ENCODE data around the gene ERAP2. TPM values are rescaled to one million over a fixed set of nuclear protein-coding genes. Genes with fewer than 3 reads are reported as not detected.

Gene ERAP2
- total RNA-seq, 1 experiment from 2014 or later, result 15.5 TPM

DNA sequence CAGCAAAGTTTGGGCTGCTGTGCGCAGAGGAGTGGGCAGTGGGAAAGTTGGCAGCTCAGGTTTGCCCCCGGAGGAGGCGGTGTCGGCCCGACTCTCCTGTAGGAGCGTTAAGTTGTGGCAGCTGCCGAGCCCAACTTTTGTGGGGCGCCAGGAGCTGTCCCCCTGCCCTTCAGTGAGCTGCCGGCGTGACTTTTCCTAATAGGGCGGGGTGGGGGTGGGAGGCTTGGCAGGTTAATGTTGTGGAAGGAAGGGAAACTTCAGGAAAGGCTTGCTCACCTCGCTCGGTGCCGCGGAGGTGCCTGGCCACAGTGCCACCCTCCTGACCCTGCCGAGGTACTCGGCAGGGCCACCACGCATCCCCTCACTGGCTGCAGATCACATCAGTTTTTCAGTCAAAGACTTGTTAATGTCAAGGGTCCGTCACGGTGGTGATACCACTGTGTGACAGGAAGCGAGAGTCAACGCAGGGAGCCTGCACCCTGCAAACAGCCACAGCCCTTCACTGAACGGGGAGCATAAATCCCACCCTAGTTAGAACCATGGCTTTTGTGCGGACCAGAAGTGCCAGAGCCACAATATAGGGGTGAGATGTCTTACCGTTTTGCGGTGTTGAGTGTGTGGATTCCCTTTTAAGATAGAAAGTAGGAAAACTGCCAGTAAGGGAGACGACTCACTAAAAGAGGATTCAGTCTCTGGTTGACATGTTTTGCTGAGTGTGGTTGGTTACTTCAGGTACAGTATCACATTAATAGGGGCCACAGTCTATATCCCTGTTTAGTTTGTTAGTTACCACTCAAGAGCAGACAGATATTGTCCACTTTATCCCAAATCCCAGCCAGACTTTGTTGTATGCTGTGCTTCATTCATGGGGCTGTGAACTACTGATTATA, 60.4 kb downstream of the ERAP2 start:
- DNase-seq (ENCODE audit: low read depth, low spot score), result no peak
- intact Hi-C loops (cut with micrococcal nuclease; ENCODE audit: unreplicated experiment) (loop anchor here (5.0 kb wide), 3 partner anchors 64 to 226 kb away; partner anchors contain the start of gene ERAP1), in situ Hi-C loops (cut with HindIII; ENCODE audit: low pct_unique_long_range_greater_than_20kb, low sequenced_read_pairs) (no loop called here)
- ChIA-PET CTCF (interaction anchor here (0.9 kb wide), 1 partner anchor 62 kb away, joined by 3 read pairs; no protein-coding TSS in a partner anchor), POLR2A (interaction anchor here (0.7 to 1.1 kb wide), 3 partner anchors 63 to 1857 kb away, joined by 3 to 18 read pairs (median 10); partner anchors contain the start of gene ERAP1)
- TF ChIP-seq, protein P1, sequence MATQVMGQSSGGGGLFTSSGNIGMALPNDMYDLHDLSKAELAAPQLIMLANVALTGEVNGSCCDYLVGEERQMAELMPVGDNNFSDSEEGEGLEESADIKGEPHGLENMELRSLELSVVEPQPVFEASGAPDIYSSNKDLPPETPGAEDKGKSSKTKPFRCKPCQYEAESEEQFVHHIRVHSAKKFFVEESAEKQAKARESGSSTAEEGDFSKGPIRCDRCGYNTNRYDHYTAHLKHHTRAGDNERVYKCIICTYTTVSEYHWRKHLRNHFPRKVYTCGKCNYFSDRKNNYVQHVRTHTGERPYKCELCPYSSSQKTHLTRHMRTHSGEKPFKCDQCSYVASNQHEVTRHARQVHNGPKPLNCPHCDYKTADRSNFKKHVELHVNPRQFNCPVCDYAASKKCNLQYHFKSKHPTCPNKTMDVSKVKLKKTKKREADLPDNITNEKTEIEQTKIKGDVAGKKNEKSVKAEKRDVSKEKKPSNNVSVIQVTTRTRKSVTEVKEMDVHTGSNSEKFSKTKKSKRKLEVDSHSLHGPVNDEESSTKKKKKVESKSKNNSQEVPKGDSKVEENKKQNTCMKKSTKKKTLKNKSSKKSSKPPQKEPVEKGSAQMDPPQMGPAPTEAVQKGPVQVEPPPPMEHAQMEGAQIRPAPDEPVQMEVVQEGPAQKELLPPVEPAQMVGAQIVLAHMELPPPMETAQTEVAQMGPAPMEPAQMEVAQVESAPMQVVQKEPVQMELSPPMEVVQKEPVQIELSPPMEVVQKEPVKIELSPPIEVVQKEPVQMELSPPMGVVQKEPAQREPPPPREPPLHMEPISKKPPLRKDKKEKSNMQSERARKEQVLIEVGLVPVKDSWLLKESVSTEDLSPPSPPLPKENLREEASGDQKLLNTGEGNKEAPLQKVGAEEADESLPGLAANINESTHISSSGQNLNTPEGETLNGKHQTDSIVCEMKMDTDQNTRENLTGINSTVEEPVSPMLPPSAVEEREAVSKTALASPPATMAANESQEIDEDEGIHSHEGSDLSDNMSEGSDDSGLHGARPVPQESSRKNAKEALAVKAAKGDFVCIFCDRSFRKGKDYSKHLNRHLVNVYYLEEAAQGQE (IDR thresholded peaks at IDR 0.05; ENCODE audit: insufficient read depth in 1 of 2, low read depth in 2 of 2, low read length in 1 of 2), result no peak
- 0 out of 2 replicates have a peak, but pooled peaks have one; percentile 42 for TF ChIP-seq SIN3A (IDR thresholded peaks at IDR 0.05; ENCODE audit: borderline replicate concordance, insufficient read depth, low read depth, low read length)
- BruUV-seq (replicated peaks), result no TSS peak
- Histone ChIP-seq H3K27ac (ENCODE audit: low read length) (peak overlapping the region; percentile 97), H3K36me3 (ENCODE audit: control insufficient read depth, insufficient read depth, low read length) (peaks cover 2% of the 10 kb centered on the region), H3K4me1 (ENCODE audit: control insufficient read depth, insufficient read depth, low read length) (peaks cover 35% of the 10 kb centered on the region), H3K27me3 (ENCODE audit: control insufficient read depth, insufficient read depth, low read length) (no peaks in the 10 kb centered on the region), H3K4me3 (ENCODE audit: low read depth in 2 of 2, low read length in 2 of 2) (peak overlapping the region; percentile 87 to 94), H3K9me3 (ENCODE audit: control insufficient read depth, insufficient read depth, low read depth, low read length) (no peaks in the 10 kb centered on the region)
- peak; percentile 5 for ATAC-seq

DNA sequence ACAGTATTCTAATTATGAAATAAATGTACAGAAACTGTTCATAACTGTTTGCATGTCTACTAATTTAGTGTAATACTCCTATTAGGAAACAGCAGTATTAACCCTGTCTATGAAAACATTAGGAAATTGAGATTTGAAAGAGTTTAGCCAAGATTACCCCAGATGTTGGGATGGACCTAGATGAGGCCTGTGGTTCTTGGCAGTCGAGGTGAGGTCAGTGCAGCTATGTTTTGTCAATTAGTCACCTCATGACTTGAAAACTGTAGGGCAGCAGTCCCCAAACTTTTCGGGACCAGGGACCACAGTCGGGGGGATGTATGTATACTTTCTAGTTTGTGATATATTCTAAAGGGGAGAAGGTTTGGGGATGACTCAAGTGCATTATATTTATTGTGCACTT, 64.3 kb downstream of the ERAP2 start:
- in situ Hi-C loops (cut with HindIII; ENCODE audit: low pct_unique_long_range_greater_than_20kb, low sequenced_read_pairs), result no loop called here

More for the DNA sequence above, 64.3 kb downstream of the ERAP2 start:
- TF ChIP-seq SIN3A (IDR thresholded peaks at IDR 0.05; ENCODE audit: borderline replicate concordance, insufficient read depth, low read depth, low read length) (no peak), POLR2AphosphoS5 (IDR thresholded peaks at IDR 0.05; ENCODE audit: low read depth, low read length) (no peak), TCF7L2 (IDR thresholded peaks at IDR 0.05; ENCODE audit: low read depth, low read length) (no peak)
- TF ChIP-seq, protein P1 (IDR thresholded peaks at IDR 0.05; ENCODE audit: insufficient read depth in 1 of 2, low read depth in 2 of 2, low read length in 1 of 2), result no peak
- TF ChIP-seq, protein P2, sequence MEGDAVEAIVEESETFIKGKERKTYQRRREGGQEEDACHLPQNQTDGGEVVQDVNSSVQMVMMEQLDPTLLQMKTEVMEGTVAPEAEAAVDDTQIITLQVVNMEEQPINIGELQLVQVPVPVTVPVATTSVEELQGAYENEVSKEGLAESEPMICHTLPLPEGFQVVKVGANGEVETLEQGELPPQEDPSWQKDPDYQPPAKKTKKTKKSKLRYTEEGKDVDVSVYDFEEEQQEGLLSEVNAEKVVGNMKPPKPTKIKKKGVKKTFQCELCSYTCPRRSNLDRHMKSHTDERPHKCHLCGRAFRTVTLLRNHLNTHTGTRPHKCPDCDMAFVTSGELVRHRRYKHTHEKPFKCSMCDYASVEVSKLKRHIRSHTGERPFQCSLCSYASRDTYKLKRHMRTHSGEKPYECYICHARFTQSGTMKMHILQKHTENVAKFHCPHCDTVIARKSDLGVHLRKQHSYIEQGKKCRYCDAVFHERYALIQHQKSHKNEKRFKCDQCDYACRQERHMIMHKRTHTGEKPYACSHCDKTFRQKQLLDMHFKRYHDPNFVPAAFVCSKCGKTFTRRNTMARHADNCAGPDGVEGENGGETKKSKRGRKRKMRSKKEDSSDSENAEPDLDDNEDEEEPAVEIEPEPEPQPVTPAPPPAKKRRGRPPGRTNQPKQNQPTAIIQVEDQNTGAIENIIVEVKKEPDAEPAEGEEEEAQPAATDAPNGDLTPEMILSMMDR (IDR thresholded peaks at IDR 0.05), result no peak
- H3K27me3 ChIP-seq (ENCODE audit: control insufficient read depth, insufficient read depth, low read length), result no peaks in the 10 kb centered on the region
- peaks cover 2% of the 10 kb centered on the region for H3K36me3 ChIP-seq (ENCODE audit: control insufficient read depth, insufficient read depth, low read length)
- ChIA-PET POLR2A (no interaction called here), CTCF (interaction anchor here (0.6 kb wide), 1 partner anchor 12 kb away, joined by 3 read pairs; no protein-coding TSS in a partner anchor)
- no peak overlapping the region for H3K27ac ChIP-seq (ENCODE audit: low read length)
- DNase-seq (ENCODE audit: low read depth, low spot score) (no peak), ATAC-seq (no peak)
- intact Hi-C loops (cut with micrococcal nuclease; ENCODE audit: unreplicated experiment), result no loop called here
- peaks cover 12% of the 10 kb centered on the region for H3K4me1 ChIP-seq (ENCODE audit: control insufficient read depth, insufficient read depth, low read length)
- BruUV-seq (replicated peaks), result TSS peak; percentile 6
- H3K4me3 ChIP-seq (ENCODE audit: low read depth in 2 of 2, low read length in 2 of 2), result no peak overlapping the region
- H3K9me3 ChIP-seq (ENCODE audit: control insufficient read depth, insufficient read depth, low read depth, low read length), result no peaks in the 10 kb centered on the region
